Measurements from ENCODE around the gene KCNJ2.

Gene KCNJ2

GRCh38 chr17:70169709-70170597 lies 621 bp downstream of the KCNJ2 start:
- no peak overlapping the region for H2AFZ ChIP-seq
- peaks cover 76% of the 10 kb centered on the region for H3K79me2 ChIP-seq
- peak overlapping the region; percentile 93 for H3K4me2 ChIP-seq (ENCODE audit: low read length)
- peaks cover 14% of the 10 kb centered on the region for H3K4me1 ChIP-seq
- no peaks in the 10 kb centered on the region for H3K9me3 ChIP-seq (ENCODE audit: control insufficient read depth, low read length)
- peaks cover 15% of the 10 kb centered on the region for H3K36me3 ChIP-seq (ENCODE audit: control insufficient read depth, insufficient read depth, low read length)
- H3K27me3 ChIP-seq (ENCODE audit: control insufficient read depth, insufficient read depth, low read length), result no peaks in the 10 kb centered on the region
- H3K9ac ChIP-seq, result peak overlapping the region; percentile 99
- TF ChIP-seq, protein P1, sequence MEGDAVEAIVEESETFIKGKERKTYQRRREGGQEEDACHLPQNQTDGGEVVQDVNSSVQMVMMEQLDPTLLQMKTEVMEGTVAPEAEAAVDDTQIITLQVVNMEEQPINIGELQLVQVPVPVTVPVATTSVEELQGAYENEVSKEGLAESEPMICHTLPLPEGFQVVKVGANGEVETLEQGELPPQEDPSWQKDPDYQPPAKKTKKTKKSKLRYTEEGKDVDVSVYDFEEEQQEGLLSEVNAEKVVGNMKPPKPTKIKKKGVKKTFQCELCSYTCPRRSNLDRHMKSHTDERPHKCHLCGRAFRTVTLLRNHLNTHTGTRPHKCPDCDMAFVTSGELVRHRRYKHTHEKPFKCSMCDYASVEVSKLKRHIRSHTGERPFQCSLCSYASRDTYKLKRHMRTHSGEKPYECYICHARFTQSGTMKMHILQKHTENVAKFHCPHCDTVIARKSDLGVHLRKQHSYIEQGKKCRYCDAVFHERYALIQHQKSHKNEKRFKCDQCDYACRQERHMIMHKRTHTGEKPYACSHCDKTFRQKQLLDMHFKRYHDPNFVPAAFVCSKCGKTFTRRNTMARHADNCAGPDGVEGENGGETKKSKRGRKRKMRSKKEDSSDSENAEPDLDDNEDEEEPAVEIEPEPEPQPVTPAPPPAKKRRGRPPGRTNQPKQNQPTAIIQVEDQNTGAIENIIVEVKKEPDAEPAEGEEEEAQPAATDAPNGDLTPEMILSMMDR (IDR thresholded peaks at IDR 0.05), result no peak
- H3K27ac ChIP-seq, result peak overlapping the region; percentile 99
- peak overlapping the region; percentile 99 for H3K4me3 ChIP-seq (ENCODE audit: low read depth, low read length)

GRCh38 chr17:70171159-70171558 lies 1.8 kb downstream of the KCNJ2 start:
- Histone ChIP-seq H3K9me3 (ENCODE audit: control insufficient read depth, low read length) (no peaks in the 10 kb centered on the region), H3K27ac (peak overlapping the region; percentile 99), H3K4me1 (peaks cover 17% of the 10 kb centered on the region), H3K27me3 (ENCODE audit: control insufficient read depth, insufficient read depth, low read length) (no peaks in the 10 kb centered on the region), H3K4me3 (ENCODE audit: low read depth, low read length) (peak overlapping the region; percentile 99), H3K9ac (peak overlapping the region; percentile 99), H3K36me3 (ENCODE audit: control insufficient read depth, insufficient read depth, low read length) (peaks cover 15% of the 10 kb centered on the region), H3K4me2 (ENCODE audit: low read length) (peak overlapping the region; percentile 93), H2AFZ (no peak overlapping the region), H3K79me2 (peaks cover 83% of the 10 kb centered on the region)
- TF ChIP-seq, protein P1 (IDR thresholded peaks at IDR 0.05), result no peak

DNA sequence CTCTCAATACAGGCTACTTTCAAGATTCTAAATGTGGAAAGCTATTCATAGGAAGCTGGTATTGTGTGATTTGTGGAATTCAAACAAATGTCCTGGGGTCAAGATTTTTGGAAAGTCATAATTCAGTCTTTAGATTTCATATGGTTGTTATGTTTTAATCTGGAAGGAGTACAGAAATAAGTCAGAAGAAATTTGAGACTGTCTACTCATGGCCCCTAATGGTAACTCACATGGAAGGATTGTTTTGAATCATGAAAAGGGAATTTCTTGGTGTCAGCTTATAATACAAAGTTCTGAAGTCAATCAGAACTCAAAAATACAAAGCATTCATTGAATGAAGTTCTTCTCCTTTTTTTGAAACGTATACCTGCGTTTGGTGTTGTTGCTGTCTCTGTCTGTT lies 3.1 kb downstream of the KCNJ2 start:
- peak overlapping the region; percentile 93 for H3K4me2 ChIP-seq (ENCODE audit: low read length)
- H3K36me3 ChIP-seq (ENCODE audit: control insufficient read depth, insufficient read depth, low read length), result peaks cover 15% of the 10 kb centered on the region
- H3K4me1 ChIP-seq, result peaks cover 11% of the 10 kb centered on the region
- H3K27me3 ChIP-seq (ENCODE audit: control insufficient read depth, insufficient read depth, low read length), result no peaks in the 10 kb centered on the region
- H2AFZ ChIP-seq, result no peak overlapping the region
- TF ChIP-seq, protein P1 (IDR thresholded peaks at IDR 0.05), result no peak
- H3K9ac ChIP-seq, result peak overlapping the region; percentile 99
- H3K27ac ChIP-seq, result peak overlapping the region; percentile 99
- peaks cover 85% of the 10 kb centered on the region for H3K79me2 ChIP-seq
- H3K9me3 ChIP-seq (ENCODE audit: control insufficient read depth, low read length), result no peaks in the 10 kb centered on the region
- peak overlapping the region; percentile 99 for H3K4me3 ChIP-seq (ENCODE audit: low read depth, low read length)

GRCh38 chr17:70172923-70173322 lies 3.6 kb downstream of the KCNJ2 start:
- H3K27ac ChIP-seq, result peak overlapping the region; percentile 99
- peak overlapping the region; percentile 93 for H3K4me2 ChIP-seq (ENCODE audit: low read length)
- peak overlapping the region; percentile 99 for H3K9ac ChIP-seq
- H3K36me3 ChIP-seq (ENCODE audit: control insufficient read depth, insufficient read depth, low read length), result peaks cover 15% of the 10 kb centered on the region
- H3K27me3 ChIP-seq (ENCODE audit: control insufficient read depth, insufficient read depth, low read length), result no peaks in the 10 kb centered on the region
- TF ChIP-seq, protein P1 (IDR thresholded peaks at IDR 0.05), result no peak
- peak overlapping the region; percentile 99 for H3K4me3 ChIP-seq (ENCODE audit: low read depth, low read length)
- H2AFZ ChIP-seq, result no peak overlapping the region
- H3K4me1 ChIP-seq, result peaks cover 11% of the 10 kb centered on the region
- no peaks in the 10 kb centered on the region for H3K9me3 ChIP-seq (ENCODE audit: control insufficient read depth, low read length)
- peaks cover 89% of the 10 kb centered on the region for H3K79me2 ChIP-seq
